Measurements from ENCODE around the gene TSPAN18.

The TSPAN18 gene

DNA sequence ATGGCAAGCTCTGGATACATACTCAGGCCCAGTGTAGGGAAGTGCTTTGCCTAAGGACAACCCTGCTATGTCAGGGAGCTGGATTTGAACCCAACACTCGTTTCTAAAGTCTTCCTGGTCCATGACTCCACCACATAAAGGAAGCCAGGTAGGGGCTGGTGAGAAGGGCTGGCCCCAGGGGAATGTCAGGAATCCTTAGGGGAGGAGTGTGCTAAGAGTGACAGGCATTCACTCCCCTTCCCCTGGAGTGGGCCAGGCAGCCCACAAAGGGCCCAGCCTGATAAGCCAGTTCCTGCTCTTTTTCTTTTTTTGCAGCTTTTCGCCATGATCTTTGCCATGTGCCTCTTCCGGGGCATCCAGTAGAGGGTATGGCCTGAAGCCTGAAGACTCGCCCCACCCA is 202.1 kb downstream of the TSPAN18 start:
- FAIRE-seq (no peak), DNase-seq (ENCODE audit: insufficient read length, low spot score) (no peak)

DNA sequence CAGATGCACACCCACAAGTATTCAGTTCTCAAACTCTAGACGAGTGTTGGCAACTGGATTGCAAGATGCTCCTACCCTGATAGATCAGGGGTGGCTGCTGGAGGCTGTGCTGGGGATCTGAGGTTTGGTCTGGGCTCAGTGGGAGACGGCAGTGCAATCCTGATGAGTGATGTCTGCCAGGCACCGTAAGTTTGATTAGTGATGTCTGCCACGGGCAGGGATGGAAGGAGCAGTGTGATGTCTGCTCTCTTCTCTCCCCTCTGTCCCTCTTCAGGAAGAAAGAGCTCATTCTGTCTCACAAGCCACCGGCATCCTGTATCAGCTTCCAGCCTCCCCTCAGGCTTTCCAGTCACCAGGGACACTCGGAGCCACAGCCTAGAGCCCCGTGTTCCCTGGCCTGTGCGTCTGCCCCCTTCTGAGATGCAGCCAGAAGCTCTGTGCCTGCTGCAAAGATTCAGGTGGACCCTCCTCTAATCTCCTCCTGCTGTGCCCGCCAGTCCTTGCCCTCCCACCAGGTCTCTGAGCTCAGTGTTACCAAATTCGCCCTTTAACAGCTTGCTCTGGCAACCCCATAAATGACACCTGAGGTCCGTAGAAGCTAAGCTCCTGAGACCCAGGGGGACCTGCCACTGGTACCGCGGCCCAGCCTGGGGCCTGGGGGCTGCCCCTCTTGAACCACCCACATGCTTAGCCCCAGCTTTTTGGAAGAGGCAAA is 204.0 kb downstream of the TSPAN18 start:
- FAIRE-seq (no peak), DNase-seq (ENCODE audit: insufficient read length, low spot score) (no peak)

- DNase-seq (ENCODE audit: insufficient read length, low spot score) (no peak), FAIRE-seq (no peak)
These were observed 204.7 kb downstream of the TSPAN18 start for GRCh38 chr11:44931466-44931865.

- no peak for FAIRE-seq
- DNase-seq (ENCODE audit: insufficient read length, low spot score): no peak
These were observed 207.3 kb downstream of the TSPAN18 start for GRCh38 chr11:44934110-44934509.

- DNase-seq (ENCODE audit: insufficient read length, low spot score) (no peak), FAIRE-seq (no peak)
These were observed 208.0 kb downstream of the TSPAN18 start for GRCh38 chr11:44934735-44935250.

DNA sequence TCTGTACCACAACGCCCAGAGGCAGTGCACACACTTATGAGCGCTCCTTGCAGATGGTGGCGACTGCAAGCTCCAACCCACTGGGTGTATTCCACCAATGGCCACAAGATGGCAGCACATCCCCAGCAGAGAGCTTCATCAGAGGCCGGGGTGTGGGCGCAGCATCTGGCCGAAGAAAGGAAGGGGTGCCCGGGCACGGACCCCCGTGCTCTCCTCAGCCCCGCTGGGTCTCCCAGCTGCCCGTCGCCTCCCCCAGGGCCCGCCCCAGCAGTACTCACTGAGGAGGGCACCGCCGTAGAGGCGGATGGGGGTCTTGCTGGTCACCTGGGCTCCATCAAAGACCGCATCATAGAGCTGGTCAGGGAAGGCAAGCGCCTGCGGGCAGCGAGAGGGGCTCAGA is 209.8 kb downstream of the TSPAN18 start:
- no peak for FAIRE-seq
- DNase-seq (ENCODE audit: insufficient read length, low spot score): no peak

DNA sequence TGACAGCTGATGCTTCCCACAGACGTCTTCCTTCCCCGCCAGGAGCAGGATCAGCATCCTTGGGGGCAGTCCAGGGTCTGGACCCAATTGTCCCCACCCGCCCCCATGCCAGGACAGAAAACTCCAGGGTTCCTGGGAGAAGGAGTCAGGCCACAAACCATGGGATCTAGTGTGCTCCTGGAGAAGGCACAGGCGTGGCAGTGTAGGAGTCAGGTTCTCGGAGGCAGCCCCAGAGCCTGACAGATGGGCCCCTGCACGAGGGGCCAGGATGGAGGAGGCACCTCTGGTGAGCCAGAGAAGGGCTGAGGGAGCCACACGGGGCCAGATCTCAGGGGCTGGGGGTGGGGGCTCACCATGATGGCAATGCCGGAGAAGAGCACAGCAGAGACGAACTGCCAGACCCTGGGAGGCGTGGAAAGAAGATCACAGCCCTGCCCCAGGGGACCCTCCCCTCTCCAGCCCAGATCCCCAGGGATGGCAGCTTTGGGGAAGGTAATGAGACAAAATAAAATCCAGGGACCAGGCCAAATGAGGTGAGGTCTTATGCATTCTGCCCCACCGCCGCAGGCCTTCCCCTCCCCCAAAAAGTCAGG is 210.3 kb downstream of the TSPAN18 start:
- FAIRE-seq (no peak), DNase-seq (ENCODE audit: insufficient read length, low spot score) (no peak)

DNA sequence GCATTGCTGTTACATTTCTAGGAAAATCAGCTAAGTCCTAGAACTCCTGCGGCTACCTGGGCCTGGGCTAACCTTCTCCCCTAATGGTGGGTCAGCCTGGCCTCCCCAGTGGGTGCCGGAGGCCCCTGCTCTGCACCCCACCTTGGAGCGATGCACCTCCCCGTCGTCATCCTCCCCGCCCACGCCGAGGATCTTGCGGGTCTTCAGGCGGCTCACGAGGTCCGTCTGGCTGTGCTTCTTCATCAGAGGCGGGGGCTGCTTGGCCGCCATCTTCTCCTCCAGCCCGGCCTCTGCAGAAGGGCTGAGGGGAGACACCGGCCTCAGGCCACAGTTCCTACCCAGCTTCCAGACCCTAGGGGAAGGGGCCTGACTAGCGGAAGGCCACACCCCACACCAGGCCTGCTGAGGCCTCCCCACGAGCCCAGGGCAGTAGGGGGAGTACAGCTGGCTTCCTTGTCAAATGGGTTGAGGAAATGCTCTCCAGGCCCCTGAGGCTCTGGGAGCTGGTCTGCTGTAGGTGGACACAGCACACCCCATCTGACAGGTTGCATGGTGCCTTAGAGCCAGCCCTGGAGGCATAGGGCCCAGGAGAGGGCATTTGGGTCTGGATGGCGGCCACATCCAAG is 211.4 kb downstream of the TSPAN18 start:
- FAIRE-seq (no peak), DNase-seq (ENCODE audit: insufficient read length, low spot score) (no peak)

GRCh38 chr11:44939673-44940395 is 213.1 kb downstream of the TSPAN18 start:
- no peak for FAIRE-seq
- no peak for DNase-seq (ENCODE audit: insufficient read length, low spot score)

- FAIRE-seq (no peak), DNase-seq (ENCODE audit: insufficient read length, low spot score) (no peak)
These were observed 213.6 kb downstream of the TSPAN18 start for GRCh38 chr11:44940404-44940803.

- FAIRE-seq (no peak), DNase-seq (ENCODE audit: insufficient read length, low spot score) (no peak)
These were observed 214.1 kb downstream of the TSPAN18 start for GRCh38 chr11:44940835-44941234.

DNA sequence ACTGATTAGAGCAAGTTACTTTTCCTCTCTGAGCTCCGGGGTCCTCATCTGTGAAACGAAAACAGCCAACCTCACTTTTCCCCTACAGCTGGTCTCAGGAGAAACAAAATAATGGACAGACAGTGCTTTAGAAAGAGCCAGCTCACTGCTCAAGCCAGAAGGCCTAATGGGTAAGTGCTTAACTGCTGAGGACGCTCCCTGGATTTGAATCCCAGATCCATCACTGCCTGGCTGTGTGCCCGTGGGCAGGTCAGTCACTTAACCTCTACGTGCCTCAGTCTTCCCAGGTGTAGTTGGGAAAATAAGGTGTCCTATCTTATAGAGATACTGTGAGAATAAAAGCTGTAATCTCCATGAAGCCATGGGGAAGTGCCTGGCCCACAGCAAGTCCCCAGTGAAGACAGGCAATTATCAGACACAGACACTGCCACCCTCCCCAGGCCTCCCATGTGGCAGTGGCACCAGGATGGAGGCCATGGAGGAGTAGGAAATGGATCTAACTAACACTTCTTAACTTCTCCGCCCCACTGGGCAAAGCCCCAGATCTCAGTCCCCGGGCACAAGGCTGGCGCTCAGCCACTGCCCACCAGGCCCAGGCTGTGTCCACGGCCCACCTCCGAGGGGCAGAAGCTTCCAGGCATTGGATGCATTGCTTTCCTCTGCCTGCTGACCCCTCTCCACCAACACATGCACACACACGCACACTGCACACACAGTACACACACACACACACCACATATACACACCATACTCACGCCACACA is 214.7 kb downstream of the TSPAN18 start:
- DNase-seq (ENCODE audit: insufficient read length, low spot score) (no peak), FAIRE-seq (no peak)

DNA sequence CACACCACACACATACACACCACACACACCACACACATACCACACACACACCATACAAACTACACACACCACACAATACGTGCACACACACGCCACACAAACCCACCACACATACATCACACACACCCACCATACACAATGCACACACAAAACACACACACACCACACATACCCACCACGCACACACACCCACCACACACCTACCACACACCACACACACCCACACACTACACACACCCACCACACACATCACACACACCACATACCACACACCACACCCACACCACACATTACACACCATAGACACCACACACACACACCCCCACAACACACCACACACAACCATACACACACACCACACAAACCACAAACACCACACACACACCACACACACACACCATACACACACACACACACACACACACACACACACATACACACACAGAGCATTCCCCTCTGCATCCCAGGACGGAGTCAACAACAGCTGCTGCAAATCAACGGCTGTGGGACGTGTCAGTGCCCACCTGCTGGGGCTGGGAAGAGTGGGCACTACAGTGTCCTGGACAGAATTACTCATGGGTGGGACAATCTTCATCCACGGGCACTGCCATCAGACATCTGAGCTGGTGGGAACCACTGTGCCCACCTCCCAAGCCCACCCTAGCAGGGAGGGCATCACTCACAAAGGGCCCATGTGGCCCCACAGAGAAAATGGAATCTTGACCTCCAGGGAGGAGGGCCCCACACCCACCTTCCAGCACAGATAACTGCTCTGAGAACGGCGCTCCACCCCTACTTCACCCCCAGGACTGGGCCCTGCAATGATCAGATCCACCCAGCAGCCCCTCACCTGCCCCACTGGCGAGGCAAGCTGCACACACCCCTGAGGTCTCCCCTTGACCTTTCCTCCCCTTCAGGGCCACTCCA is 215.5 kb downstream of the TSPAN18 start:
- FAIRE-seq (peak; percentile 99), DNase-seq (ENCODE audit: insufficient read length, low spot score) (no peak)

- DNase-seq (ENCODE audit: insufficient read length, low spot score) (no peak), FAIRE-seq (no peak)
These were observed 216.4 kb downstream of the TSPAN18 start for GRCh38 chr11:44943118-44943517.

- FAIRE-seq (no peak), DNase-seq (ENCODE audit: insufficient read length, low spot score) (no peak)
These were observed 216.9 kb downstream of the TSPAN18 start for GRCh38 chr11:44943696-44944095.

DNA sequence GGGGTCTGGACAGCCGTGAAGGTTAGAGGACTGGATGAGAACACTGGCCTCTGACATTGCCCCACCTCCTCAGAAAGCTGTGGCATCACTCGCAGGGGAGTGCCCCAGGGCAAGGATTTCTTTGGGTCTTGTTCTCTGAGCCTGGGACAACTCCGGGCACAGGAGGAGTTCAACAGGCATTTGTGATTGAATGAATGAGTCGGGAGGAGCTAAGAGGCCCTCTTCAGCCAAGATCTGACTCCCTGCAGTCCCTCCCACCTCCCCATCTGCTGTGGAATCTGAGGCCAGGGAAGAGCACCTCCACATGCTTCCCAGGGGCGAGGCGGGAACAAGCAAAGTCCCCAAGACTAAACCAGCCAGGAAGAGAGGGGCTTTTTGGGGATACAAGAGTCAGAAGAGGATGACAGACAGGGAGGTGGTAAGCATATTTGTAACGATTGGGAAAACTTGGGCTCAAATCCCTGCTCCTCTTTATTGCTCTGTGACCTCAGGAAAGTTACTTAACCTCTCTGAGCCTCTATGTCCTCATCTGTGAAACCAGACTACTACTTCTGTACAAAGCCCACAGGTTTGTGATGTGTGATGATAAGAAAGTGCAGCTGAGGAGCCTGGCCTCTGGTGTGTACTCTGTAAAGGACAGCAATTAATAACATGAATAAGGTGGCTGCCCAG is 217.6 kb downstream of the TSPAN18 start:
- no peak for FAIRE-seq
- no peak for DNase-seq (ENCODE audit: insufficient read length, low spot score)

DNA sequence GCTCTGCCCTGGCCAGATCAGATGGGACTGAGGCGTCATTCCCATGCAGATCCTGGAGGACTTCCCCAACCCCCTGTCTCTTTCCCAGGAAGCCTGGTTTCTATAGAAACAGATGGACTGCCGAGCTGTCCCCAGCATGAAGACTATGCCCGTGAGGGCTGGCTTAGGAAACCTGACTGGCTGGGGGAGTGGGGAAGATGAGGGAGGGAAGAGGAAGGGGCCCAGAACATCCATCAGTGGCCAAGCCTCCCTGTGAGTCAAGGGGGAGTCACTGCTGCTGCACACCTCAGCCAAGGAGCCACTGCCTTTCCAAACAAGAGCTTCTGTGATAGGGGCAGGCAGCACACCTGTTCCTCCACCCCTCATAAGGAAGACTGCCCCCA is 218.1 kb downstream of the TSPAN18 start:
- FAIRE-seq: no peak
- no peak for DNase-seq (ENCODE audit: insufficient read length, low spot score)

- FAIRE-seq (no peak), DNase-seq (ENCODE audit: insufficient read length, low spot score) (no peak)
These were observed 218.9 kb downstream of the TSPAN18 start for GRCh38 chr11:44945666-44946065.

DNA sequence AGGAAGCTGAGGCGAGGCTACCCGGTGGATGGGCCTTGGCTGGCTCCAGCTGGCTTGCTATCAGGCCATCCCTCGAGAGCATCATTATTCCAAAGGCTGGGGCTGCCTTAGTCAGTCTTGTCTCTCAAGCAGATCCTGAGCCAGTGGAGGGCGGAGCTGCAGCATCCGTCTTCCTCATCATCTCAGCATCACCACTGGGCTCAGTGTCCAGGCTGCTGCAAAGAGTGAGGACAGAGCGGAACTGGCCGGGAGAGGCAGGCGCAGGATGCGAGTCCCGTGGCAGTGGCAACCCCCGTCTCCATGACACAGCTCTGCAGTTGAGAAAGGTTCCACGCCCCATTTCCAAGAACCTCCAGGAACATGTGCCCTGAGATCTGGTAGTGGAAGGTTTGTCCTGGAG is 219.5 kb downstream of the TSPAN18 start:
- DNase-seq (ENCODE audit: insufficient read length, low spot score): no peak
- no peak for FAIRE-seq

All from HTR-8/SVneo (cell line).